Lower leg skin (tissue), 3 donors: ENCODE data around the gene TBC1D12.
"Not testable (repeated sequence)": the region's sequence is repeated elsewhere in the genome, so short reads cannot be mapped to it uniquely, and the experiment has no call there.

Experiments
- POLR2A ChIP-seq, 2 donors: fragments of 450-650 bp; IDR thresholded peaks; one replicate each; pipeline ENCODE4 v1.6.1; 2016 to 2017; ENCODE audit warnings: antibody characterized with exemption in 2 of 2, mild to moderate bottlenecking in 1 of 2, moderate library complexity in 1 of 2
- TF ChIP-seq, protein P1 (sequence below), 3 donors: fragments of 450-650 bp; IDR thresholded peaks; one replicate each; pipeline ENCODE4 v1.5.1; 2016; ENCODE audit warnings: antibody characterized with exemption in 3 of 3, mild to moderate bottlenecking in 3 of 3, moderate library complexity in 2 of 3

DNA sequence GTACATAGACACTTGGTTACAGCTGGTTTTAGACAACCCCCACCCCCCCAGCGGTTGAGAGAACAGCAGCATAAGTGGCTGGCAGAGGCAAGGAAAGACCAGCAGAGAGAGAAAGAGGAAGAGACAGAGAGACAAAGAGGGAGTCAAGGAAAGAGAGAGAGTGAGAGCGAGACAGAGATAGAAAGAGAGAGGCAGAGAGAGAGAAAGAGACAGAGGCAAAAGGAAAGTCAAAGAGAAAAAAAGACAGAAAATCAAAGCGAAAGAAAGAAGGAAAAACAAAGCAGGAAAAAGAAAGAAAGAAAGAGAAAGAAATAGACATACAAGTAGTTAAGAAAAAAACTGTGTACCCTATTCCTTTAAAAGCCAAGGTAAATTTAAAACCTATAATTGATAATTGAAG, 16.6 kb upstream of the TBC1D12 start:
- TF ChIP-seq, protein P1, sequence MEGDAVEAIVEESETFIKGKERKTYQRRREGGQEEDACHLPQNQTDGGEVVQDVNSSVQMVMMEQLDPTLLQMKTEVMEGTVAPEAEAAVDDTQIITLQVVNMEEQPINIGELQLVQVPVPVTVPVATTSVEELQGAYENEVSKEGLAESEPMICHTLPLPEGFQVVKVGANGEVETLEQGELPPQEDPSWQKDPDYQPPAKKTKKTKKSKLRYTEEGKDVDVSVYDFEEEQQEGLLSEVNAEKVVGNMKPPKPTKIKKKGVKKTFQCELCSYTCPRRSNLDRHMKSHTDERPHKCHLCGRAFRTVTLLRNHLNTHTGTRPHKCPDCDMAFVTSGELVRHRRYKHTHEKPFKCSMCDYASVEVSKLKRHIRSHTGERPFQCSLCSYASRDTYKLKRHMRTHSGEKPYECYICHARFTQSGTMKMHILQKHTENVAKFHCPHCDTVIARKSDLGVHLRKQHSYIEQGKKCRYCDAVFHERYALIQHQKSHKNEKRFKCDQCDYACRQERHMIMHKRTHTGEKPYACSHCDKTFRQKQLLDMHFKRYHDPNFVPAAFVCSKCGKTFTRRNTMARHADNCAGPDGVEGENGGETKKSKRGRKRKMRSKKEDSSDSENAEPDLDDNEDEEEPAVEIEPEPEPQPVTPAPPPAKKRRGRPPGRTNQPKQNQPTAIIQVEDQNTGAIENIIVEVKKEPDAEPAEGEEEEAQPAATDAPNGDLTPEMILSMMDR (IDR thresholded peaks at IDR 0.05): not testable (repeated sequence)
- TF ChIP-seq POLR2A (IDR thresholded peaks at IDR 0.05): not testable (repeated sequence)
